HPDE6-E6E7 (cell line): Measurements from ENCODE around the gene C1QL1.

Experiments used
- DNase-seq: peaks from one replicate; pipeline ENCODE4 v3.0.0; 2011; ENCODE audit warnings: missing footprints; ENCODE audit errors: extremely low spot score

C1QL1 gene

GRCh38 chr17:44968225-44969143 lies at the start of gene C1QL1:
TSS of gene C1QL1 (minus strand) at chr17:44968303. CDS start at chr17:44968048, 255 bp downstream.
- DNase-seq = peak; percentile 95

DNA sequence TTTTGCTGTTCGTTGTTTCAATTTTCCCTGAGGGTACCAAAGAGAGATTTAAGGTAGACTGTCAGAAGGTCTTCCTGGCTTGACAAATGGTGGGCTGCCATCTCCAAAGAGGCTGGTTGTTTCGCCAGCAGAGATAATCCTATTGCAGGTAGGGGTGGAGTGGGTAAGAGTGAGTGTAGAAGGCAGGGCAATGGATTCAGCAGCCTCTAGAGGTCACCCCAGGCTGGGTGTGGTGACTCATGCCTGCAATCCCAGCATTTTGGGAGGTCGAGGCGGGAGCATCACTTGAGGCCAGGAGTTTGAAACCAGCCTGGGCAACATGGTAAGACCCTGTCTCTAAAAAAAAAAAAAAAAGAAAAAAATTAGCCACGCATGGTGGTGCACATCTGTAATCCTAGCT lies 48.7 kb upstream of the C1QL1 start:
- no peak for DNase-seq

DNA sequence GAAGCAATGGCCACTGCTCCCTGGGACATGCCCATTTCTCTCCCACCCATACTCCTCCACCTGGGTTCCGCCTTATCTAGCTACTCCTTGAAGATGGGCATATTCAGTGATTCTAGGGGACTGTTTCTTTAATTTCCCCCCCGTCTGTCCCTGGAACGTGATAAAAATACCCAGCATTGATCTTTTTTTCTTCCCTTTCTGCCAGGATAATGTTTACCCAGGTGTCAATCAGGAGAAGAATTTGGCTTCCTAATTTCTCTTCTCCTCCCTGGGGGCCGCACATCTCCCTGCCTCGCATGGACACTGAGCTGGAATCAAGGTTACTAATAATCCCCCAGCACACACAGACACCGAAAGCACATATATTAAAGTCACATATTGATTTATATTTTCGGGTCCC lies 48.1 kb upstream of the C1QL1 start:
- no peak for DNase-seq

DNA sequence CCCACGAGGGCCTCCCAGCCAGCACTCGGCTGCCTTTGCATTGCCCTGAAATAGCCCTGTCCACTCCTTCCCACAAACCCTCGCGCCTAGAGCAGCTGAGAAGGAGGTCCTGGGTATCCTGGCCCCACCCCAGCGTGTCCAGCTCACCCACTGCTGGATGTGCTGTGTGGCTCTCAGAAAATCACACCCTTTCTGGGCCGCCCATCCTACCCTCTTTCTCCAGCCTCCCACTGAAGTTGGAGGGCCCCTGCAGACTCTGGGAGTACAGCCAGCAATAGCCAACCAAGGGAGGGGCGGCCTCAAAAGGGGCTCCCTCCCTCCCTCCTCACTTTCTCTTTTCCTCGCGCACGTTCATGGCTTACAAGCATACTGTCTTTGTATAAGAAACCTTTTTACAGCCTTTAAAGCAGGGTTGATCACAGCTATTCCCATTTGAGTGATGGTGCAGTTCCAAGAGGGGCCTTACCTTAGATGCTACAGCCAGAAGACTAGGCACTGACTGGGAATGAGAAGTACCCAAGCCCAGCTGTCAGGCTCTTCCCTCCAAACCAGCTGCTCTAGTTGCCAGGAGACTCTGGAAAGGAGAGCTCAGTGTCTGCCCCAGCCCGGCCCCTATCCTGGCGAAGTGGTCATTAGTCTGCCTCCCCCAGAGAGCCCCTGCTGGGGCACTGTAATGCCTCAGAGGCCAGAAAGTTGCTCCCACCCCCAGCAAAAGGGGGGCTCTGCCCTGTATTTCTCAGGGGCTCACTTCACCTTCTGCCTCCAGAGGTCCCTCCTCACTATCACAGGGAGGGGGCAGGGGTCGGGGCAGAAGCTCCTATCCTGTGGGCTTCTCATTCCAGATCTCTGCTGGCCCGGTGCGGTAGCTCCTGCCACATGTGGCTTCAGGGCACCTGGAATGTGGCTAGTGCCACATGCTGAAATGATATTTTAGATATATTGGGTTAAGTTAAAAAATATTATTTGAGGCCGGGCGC lies 45.2 kb upstream of the C1QL1 start:
- DNase-seq = no peak

- DNase-seq = no peak
These were observed 43.7 kb upstream of the C1QL1 start for GRCh38 chr17:45011767-45012166.

GRCh38 chr17:45009676-45010467 lies 41.8 kb upstream of the C1QL1 start:
- DNase-seq = no peak

DNA sequence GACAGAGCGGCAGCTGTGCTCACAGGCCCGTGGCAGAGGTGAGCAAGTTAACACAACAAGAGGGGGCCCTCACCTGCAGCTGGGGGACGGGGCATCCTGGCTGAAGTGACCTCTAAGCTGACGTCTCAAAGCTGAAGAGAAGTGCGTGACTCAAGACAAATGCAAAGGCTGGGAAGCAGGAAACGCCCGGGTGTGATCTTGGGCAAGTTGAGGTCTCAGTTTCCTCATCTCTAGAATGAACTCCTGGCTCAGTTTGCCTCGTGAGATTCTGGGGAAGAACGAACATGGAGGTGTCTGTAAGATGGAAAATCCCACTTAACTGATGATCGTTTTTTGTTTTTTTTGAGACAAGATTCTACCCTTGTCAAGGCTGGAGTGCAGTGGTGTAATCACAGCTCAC lies 40.1 kb upstream of the C1QL1 start:
- DNase-seq = no peak

GRCh38 chr17:45006927-45007461 lies 38.9 kb upstream of the C1QL1 start:
- no peak for DNase-seq

- no peak for DNase-seq
These were observed 37.6 kb upstream of the C1QL1 start for GRCh38 chr17:45005700-45006099.

DNA sequence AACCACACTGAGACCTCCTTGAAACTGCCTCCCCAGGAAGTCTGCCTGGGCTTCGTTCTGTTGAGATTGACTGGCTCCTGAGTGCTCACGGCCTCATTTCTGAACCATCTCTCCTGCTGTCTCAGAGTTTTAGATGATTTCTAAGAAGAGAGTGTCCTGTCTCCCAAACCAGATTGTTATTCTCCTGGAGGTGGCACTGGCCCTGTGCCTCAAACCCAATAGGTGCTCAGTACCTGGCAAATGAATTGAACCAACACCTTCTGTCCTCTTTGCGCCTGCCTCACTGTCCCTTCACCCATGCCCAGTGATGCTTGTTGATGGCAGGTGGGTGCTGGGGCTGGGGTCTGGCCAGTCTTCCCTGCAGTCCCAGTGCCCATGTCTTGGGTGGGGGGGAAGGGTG lies 36.3 kb upstream of the C1QL1 start:
- no peak for DNase-seq

DNA sequence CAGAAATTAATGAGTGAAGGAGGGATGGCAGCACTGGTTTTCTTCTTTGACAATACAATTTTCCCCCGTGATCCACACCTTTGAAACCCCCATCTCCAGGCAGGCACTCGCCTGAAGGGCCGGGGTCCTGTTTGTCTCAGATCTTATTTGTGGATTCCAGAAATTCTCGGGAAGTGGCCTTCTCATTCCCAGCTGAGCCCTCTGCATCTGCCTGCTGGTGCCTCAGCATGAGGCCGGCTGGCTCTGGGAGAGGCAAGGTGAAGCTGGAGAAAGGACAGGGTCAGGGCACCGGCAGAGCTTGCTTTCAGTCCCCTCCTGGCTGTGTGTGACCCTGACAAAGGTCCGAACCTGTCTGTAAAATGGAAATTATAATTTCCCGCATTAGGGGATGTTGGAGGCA lies 35.8 kb upstream of the C1QL1 start:
- DNase-seq = no peak

DNA sequence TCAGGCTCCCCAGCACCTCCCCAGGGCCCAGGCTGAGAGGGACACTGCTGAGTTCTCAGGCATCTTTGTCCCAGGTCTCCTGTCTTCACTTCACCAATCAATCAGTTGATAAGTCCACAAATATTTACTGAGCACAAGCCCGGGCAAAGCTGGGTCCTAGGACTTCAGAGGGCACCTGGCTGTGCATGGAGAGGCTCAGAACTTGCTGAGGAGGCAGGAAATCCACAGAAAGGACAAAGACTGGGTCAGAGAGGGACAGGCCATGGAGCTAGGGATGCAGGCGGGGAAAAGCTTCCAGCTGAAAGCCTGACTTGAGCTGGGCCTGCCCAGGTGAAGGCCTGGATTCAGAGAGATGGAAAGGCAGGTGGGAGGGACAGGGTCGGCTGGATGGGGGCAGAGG lies 33.2 kb upstream of the C1QL1 start:
- no peak for DNase-seq

GRCh38 chr17:44999433-44999832 lies 31.3 kb upstream of the C1QL1 start:
- no peak for DNase-seq

GRCh38 chr17:44998646-44999045 lies 30.5 kb upstream of the C1QL1 start:
- no peak for DNase-seq

DNA sequence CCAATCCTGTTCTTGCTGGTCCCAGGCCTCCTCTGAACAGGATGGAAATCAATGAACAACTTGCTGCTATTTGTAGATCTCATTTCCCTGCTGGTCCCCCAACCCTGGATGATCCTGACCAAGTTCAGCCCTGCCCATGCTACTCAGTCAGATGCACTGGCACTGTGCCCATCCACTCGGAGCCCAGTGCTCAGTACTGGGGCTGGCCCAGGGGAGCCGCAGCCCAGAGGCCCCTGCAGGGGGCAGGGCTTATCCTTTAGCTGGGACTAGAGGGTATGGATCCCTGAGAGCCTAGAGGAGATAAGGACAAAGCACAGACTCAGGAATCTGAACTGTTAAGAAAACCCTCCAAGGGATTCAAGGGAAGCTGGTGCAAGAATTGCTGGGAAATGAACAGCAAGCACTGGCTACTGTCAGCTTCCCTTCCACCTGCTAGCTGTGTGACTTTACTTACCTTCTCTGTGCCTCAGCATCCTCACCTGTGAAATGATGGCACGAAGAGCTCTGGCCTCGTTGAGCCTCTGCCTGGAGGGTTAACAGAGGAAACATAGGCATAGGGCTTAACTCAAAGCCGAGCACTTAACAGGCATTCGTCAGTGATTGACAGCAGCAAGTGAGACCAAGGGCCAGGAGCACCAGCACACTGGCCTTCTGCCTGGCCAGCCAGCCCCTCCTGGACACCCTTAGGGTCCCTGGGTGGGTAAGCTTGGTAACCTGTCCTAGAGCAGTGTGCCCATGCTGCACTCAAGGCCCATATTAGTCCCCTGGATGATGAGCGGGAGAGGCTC lies 29.8 kb upstream of the C1QL1 start:
- DNase-seq = no peak

DNA sequence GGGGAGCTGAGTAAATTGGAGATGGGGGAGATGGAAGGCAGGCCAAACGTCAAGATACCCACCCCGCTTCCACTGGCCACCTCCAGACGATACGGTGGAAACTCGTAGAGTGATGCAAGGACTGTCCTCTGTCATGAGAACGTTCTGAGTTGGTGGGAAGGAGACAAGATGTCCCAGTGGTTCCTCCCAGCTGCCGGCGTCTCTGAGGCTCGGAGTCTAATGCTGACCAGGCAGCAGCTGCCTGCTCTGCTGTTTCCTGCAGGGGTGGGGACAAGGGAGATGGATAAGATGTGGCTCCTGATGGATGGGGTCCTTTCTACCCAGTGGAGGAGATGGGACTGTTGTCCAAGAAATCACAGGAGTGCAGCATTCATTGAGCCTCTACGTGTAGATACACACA lies 28.2 kb upstream of the C1QL1 start:
- no peak for DNase-seq

DNA sequence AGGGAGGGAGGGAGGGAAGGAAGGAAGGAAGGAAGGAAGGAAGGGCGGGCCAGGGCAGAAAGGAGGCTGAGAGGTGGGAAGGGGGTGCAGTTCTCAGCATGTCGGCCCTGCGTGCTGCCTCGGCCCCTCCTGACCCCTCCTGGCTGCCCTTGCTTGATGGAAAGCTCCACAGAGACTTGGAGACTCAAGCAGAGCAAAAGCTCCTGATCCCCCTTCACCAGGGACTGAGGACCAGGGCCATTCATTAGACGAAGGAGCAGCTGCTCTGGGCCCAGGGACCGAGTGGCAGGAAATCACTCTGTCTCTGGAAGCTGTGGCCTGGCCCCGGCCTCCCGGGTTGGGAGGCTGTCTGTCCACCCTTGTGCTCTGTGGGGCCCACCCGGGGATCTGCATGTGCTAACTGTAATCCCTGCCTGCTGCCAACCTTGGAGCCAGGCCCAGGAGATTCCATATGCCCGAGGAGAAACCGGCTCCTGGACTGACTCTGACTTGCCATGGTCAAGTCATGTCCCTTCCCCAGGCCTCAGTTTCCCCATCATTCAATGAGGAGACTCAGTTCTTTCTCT lies 27.4 kb upstream of the C1QL1 start:
- DNase-seq = no peak

DNA sequence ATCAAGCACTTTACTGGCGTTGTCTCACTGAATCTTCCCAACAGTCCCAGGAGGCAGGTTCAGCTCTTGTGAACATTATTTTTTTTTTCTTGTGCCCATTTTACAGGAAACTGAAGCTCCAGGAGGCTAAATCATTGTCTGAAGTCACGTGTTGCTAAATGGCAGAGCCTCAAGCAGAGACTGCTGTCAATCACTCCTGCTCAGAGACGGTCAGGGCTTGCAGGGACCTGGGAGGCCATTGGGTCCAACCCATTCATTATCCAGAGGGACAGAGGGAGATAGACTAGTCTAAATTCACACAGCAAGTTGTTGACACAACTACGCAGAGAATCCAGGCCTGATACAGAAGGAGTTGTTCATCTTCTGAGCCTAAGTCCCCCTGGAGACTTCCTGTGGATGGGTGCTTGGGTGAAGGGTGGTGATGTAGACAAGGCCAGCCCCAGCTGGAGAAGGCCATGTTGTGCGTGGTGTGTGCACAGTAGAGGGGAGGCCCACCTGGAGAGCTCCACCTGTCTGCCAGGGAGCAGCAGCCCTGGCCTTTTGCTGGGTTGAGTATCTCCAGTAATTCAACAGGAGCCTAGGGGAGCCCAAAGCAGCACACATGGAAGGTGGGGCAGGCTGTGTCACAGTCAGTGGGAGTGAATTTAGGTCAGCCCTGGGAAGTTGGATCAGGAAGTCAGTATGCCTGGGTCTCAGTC lies 24.3 kb upstream of the C1QL1 start:
- DNase-seq = no peak

DNA sequence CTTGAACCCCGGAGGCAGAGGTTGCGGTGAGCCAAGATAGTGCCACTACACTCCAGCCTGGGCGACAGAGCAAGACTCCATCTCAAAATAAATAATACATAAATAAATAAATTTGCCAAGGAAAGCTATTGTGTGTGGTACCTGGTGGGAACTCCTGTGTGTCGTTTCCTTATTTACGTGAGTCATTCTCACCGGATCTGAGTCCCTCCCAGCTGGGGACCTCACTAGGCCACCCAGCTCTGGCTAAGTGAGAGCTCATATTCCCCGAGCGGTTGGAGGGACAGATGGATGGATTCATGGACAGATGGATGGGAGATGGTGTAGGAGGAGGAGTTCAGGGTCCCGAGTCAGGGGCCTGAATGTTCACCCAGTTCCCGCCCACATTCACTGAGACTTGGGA lies 22.9 kb upstream of the C1QL1 start:
- no peak for DNase-seq
